Pulmonary artery endothelial cell (primary cell): ENCODE data around the gene ADCY9. TPM values are rescaled to one million over a fixed set of nuclear protein-coding genes. Genes with fewer than 3 reads are reported as not detected.
"Not testable (repeated sequence)": the region's sequence is repeated elsewhere in the genome, so short reads cannot be mapped to it uniquely, and the experiment has no call there.

ENCODE experiments used
- DNase-seq: peaks from one replicate; pipeline ENCODE4 v3.0.0-alpha.2; 2011; ENCODE audit warnings: low read depth, low spot score
- total RNA-seq: library from RNA; depleted of rRNA; stranded (reverse); fragments of >200 nt; gene quantifications from 2 replicates; pipeline ENCODE4 v1.2.3, GENCODE V29; 2014

The ADCY9 gene
- total RNA-seq, 1 donor from 2014 or later, result 6.3 TPM

DNA sequence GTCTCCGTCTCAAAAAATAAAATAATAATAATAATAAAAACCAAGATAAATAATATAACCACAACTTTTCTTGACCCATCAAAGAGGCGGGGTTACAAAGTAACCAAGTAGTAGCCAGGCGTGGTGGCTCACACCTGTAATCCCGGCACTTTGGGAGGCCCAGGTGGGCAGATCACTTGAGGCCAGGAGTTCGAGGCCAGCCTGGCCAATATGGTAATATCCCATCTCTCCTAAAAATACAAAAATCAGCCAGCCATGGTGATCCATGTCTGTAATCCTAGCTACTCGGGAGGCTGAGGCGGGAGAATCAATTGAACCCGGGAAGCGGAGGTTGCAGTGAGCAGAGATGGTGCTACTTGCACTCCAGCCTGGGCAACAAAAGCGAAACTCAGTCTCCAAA is 45.3 kb downstream of the ADCY9 start:
- DNase-seq, result no peak

GRCh38 chr16:4067262-4068001 is 48.8 kb downstream of the ADCY9 start:
- no peak for DNase-seq

DNA sequence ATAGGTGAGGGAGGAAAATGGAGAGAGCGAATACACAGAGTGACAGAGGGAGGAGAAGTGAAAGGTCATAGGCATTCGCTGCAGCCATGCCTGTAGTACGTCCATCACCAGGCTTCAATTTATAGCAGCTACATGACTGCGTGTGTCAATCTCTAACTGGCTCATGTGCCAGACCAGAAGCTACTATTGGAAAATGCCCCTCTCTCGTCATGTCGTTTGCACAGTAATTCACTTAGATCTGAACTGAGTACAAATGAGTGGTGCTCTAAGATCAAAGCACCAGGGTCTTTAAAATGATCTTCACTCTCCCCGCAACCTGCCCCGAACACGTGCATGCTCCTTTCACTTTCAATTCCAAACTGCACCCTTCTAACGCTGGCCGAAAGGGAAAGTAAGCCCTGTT is 51.3 kb downstream of the ADCY9 start:
- DNase-seq, result no peak

GRCh38 chr16:4062212-4062802 is 53.9 kb downstream of the ADCY9 start:
- no peak for DNase-seq

GRCh38 chr16:4060823-4061222 is 55.4 kb downstream of the ADCY9 start:
- DNase-seq, result no peak

DNA sequence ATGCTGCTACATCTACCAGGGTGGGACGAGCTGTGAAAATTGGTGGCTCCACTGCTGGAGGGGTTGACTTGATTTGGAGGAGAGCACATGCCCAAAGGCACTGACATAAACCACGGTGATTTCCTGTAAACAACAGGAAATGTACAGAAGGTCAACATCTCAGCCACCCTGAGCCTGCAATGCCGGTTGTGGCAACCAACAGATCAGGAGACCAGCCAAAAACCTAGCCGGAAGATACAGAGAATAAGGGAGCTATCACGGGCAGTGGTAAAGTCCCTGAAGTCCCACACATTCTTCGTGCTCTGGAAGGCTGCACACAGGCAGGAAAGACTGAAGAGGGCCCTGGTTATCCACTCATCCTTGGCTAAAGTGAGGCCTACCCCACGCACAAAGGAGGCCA is 56.2 kb downstream of the ADCY9 start:
- no peak for DNase-seq

DNA sequence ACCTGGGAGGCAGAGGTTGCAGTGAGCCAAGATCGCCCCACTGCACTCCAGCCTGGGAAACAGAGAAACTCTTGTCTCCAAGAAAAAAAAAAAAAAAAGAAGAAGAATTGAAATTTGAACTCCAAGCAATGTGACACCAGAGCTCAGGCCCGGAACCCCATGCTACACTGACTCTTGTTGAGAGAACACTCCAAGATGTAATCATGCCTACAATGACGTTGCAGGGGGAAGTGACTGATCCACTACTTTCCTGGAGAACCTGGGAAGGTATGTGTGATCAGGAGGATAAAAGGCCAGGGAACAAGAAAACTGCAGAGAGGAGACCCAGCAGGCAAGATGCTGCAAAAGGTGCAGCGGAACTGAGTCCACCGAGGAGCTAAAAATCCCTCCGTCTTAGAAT is 57.9 kb downstream of the ADCY9 start:
- DNase-seq, result no peak

- DNase-seq, result no peak
Observed at GRCh38 chr16:4057439-4057877, 58.8 kb downstream of the ADCY9 start.

- DNase-seq, result no peak
Observed at GRCh38 chr16:4056161-4057105, 59.8 kb downstream of the ADCY9 start.

DNA sequence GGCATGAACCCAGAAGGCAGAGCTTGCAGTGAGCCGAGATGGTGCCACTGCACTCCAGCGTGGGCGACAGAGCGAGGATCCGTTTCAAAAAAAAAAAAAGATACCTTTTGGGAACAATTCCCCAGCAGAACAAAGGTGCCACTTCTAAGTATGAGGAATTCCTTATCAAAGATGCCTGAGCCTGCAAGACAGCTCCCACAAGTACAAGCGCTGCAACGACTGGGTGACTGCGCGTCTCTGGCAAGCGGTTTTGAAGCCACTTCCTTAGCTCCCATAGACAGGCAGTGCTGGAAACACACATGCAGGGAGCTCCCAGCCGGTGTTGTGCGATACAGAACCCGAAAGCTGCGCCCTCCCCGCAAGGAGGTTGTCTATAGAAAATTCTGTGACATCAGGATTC is 60.5 kb downstream of the ADCY9 start:
- DNase-seq, result no peak

DNA sequence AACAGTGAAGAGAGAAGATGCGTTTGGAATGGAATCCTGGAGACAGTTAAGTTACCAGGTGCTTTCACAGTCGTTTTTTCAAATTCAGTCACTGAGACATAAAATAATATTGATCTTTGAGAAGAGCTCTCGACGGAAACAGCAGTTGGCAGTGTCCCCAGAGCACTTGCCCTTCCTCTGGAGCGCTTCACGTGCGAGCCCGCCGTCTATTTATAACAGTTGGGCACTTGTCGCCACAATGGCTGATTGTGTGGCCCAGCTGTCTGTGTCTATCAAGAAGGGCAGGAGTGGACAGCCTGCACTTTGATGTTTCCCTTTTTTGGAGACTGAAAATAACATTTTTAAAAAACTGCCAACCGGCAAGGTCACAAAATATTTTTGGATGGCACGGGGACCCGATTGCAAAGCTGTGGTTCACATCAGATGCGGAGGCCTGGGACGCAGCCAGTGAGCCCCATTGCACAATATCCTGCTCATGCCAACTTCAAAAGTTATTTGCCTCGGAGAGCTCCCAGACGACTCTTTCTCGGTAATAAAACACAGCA is 62.9 kb downstream of the ADCY9 start:
- DNase-seq, result no peak

DNA sequence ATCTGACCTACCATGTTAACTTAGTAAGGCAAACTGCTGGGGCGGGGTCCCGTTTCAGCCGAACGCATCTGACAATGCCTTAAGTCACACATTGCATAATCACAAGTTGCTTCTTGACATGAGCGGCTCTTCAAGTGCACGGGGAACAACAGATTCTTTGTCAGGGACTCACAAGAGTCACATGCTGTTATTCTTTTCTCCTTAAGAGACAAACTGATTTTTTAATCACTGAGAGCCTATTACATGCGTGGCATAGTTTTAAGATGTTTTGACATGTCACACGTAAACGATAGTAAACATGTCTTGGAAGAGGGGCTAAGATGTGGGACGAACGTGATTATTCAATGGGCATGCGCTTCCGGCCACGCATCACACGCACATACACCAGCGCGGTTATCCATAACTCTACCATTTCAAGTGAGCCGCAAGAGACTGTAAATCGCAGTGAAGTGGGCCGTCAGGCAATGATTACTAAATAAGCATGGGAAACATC is 63.4 kb downstream of the ADCY9 start:
- no peak for DNase-seq

DNA sequence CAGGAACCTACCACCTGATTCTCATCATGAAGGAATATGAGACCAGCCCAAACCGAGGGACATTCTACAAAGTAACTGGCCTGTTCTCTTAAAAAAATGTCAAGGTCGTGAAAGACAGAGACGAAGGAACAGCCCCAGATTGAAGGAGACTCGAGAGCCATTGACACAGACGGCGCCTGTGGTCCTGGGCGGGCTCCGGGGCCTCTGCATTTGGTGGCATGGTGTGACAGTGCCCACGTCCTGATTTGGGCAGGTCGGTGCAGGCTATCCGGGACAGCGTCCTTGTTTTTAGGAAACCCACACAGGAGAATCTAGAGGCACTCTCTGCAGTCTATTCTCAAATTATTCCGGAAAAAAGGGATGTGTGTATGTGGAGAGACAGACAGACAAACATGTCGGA is 64.1 kb downstream of the ADCY9 start:
- no peak for DNase-seq

DNA sequence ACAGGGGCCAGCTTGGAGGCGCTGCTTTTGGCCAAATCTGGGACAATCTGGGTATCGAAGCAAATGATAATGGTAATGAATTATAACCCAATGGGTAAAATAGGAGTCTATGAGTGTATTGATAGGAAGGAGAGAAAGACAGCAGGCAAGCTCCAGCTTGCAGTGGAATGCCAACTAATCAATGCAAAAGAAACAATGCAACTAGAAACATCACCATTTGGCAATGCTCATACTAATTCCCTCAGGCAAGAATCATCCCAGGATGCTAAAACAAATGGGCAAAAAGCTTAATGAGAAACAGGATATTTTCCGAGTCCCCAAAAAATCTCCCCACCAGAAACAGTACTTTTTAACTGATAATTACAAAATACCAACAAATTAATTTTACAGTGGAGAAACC is 64.7 kb downstream of the ADCY9 start:
- DNase-seq, result no peak

DNA sequence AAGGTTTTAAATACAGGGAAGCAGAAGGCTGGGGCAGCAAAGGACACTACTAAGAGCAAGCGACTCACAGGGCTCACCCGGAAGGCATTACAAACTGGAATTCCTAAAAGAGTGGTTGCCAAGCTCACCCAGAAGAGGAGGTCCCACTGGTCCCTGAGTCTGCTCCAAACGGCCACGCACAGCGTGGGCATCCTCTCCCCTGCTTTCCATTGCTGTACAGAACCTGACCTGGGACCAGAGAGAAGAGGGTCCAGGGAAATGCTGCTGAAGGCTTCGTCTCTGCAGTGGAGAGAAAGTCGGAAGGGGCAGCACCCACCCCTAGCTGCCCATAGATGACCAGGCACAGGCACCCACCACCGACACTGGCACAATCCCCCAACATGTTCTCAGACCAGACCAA is 67.2 kb downstream of the ADCY9 start:
- no peak for DNase-seq

DNA sequence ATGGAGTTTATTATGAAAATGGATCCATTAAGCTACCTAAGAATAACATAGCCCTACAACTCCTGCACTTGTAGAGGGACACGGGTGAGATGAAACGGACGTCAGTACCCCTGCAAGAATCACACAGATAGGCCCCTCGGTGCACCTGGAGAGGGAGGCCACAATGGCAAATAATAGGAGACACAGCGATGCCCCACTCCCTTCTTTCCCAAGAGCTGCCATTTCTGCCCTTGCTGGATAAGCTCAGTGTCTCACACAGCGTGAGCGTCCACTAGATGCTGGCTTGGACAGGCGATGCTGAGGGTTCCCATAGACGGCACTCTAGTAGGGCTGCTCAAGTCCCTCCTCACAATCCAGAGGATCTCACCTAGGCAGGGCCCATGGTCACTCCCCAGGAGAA is 67.8 kb downstream of the ADCY9 start:
- DNase-seq, result no peak

GRCh38 chr16:4046221-4046620 is 70.0 kb downstream of the ADCY9 start:
- DNase-seq, result no peak

GRCh38 chr16:4045561-4045960 is 70.7 kb downstream of the ADCY9 start:
- not testable (repeated sequence) for DNase-seq

DNA sequence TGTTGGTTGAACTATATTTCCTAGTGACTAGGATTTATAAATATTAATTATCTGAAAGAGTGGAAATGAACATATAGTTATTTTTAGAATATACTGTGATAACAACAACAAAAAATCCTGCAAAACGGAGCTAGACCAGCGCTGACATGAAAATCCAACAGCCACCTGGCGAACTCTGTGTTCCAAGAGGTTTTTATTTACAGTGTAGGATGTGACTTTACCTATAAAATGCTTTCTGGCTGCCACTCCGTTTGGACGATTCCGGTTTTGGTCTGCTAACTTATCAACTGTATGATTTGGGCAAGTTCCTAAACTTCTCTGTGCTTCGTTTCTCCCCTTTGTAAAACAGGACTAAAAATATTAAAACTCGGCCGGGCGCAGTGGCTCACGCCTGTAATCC is 73.7 kb downstream of the ADCY9 start:
- no peak for DNase-seq

GRCh38 chr16:4038448-4038847 is 77.8 kb downstream of the ADCY9 start:
- no peak for DNase-seq

GRCh38 chr16:4036952-4037351 is 79.3 kb downstream of the ADCY9 start:
- not testable (repeated sequence) for DNase-seq

GRCh38 chr16:4034963-4035362 is 81.3 kb downstream of the ADCY9 start:
- no peak for DNase-seq
